Loucy (cell line): ENCODE measurements around the gene APPBP2.

Experiments used
- H2AFZ ChIP-seq: fragments of 200-600 bp; sonication (generic); 2 replicates; pipeline ENCODE4 v1.6.0; 2016; ENCODE audit warnings: antibody characterized with exemption, mild to moderate bottlenecking, low read length, moderate library complexity
- H3F3A ChIP-seq: fragments of 200-600 bp; 2 replicates; pipeline ENCODE4 v1.6.0; 2016; ENCODE audit warnings: antibody characterized with exemption, low read depth, mild to moderate bottlenecking
- H3K27me3 ChIP-seq: fragments of 200-600 bp; sonication (generic); 2 replicates; pipeline ENCODE4 v1.6.1; 2014; ENCODE audit warnings: low read length, mild to moderate bottlenecking; ENCODE audit not compliant: insufficient read depth, poor library complexity, severe bottlenecking
- H3K36me3 ChIP-seq: fragments of 200-600 bp; sonication (generic); 2 replicates; pipeline ENCODE4 v1.6.1; 2016; ENCODE audit warnings: low read length; ENCODE audit not compliant: insufficient read depth
- H3K4me1 ChIP-seq: fragments of 200-600 bp; sonication (generic); 2 replicates; pipeline ENCODE4 v1.5.1; 2014; ENCODE audit warnings: low read length, mild to moderate bottlenecking; ENCODE audit not compliant: insufficient read depth, poor library complexity, severe bottlenecking
- H3K4me2 ChIP-seq: fragments of 200-600 bp; sonication (generic); 2 replicates; pipeline ENCODE4 v1.6.0; 2014; ENCODE audit warnings: antibody characterized with exemption, low read length, low read depth, mild to moderate bottlenecking; ENCODE audit not compliant: poor library complexity, severe bottlenecking
- H3K4me3 ChIP-seq: fragments of 200-600 bp; sonication (generic); 2 replicates; pipeline ENCODE4 v1.5.1; 2014; ENCODE audit warnings: low read length, mild to moderate bottlenecking, mixed read lengths; ENCODE audit not compliant: poor library complexity, severe bottlenecking
- H3K79me2 ChIP-seq: fragments of 200-600 bp; sonication (generic); 2 replicates; pipeline ENCODE4 v1.6.1; 2014; ENCODE audit warnings: low read length; ENCODE audit not compliant: insufficient read depth
- H3K9ac ChIP-seq: fragments of 200-600 bp; sonication (generic); 2 replicates; pipeline ENCODE4 v1.6.0; 2014; ENCODE audit warnings: mild to moderate bottlenecking, low read depth, low read length, moderate library complexity; ENCODE audit not compliant: poor library complexity, severe bottlenecking
- H3K9me2 ChIP-seq: fragments of 200-600 bp; sonication (generic); replicated peaks from 2 replicates; pipeline ENCODE4 v1.6.1; 2016; ENCODE audit warnings: low read depth, low read length, mixed read lengths
- H3K9me3 ChIP-seq: fragments of 200-600 bp; sonication (generic); 2 replicates; pipeline ENCODE4 v1.6.1; 2014; ENCODE audit warnings: mild to moderate bottlenecking, antibody characterized with exemption, low read length, low read depth; ENCODE audit not compliant: insufficient read depth
- H4K20me1 ChIP-seq: fragments of 200-600 bp; sonication (generic); 2 replicates; pipeline ENCODE4 v1.6.0; 2014; ENCODE audit warnings: antibody characterized with exemption, low read length, mild to moderate bottlenecking; ENCODE audit not compliant: insufficient read depth, poor library complexity, severe bottlenecking
- CTCF ChIP-seq: fragments of 200-600 bp; sonication (generic); conservative IDR thresholded peaks from 2 replicates; pipeline ENCODE4 v1.5.1; 2014; ENCODE audit warnings: mild to moderate bottlenecking, antibody characterized with exemption, low read length
- EZH2phosphoT487 ChIP-seq: fragments of 200-600 bp; IDR thresholded peaks from 2 replicates; pipeline ENCODE4 v1.6.1; 2018; ENCODE audit warnings: antibody characterized with exemption, mild to moderate bottlenecking, moderate library complexity, borderline replicate concordance

The APPBP2 gene

GRCh38 chr17:60526726-60527125 lies 684 bp upstream of the APPBP2 start:
- H2AFZ ChIP-seq: peak overlapping the region; percentile 99
- no peak for TF ChIP-seq CTCF
- peak overlapping the region; percentile 95 for H3K9ac ChIP-seq
- peak overlapping the region; percentile 84 for H3K4me2 ChIP-seq
- no peaks in the 10 kb centered on the region for H3K9me2 ChIP-seq
- H3K9me3 ChIP-seq: no peaks in the 10 kb centered on the region
- peak overlapping the region; percentile 89 for H3K4me3 ChIP-seq
- H3K79me2 ChIP-seq: peaks cover 55% of the 10 kb centered on the region
- H4K20me1 ChIP-seq: peaks cover 37% of the 10 kb centered on the region
- H3K4me1 ChIP-seq: peaks cover 40% of the 10 kb centered on the region
- H3F3A ChIP-seq: no peaks in the 10 kb centered on the region
- H3K27me3 ChIP-seq: no peaks in the 10 kb centered on the region
- no peaks in the 10 kb centered on the region for H3K36me3 ChIP-seq

GRCh38 chr17:60525328-60525684 lies 736 bp downstream of the APPBP2 start:
- Histone ChIP-seq H3K9me2 (no peaks in the 10 kb centered on the region), H3K4me3 (peak overlapping the region; percentile 89), H3K27me3 (no peaks in the 10 kb centered on the region), H3K9ac (peak overlapping the region; percentile 95), H4K20me1 (peaks cover 50% of the 10 kb centered on the region), H3K9me3 (no peaks in the 10 kb centered on the region), H2AFZ (peak overlapping the region; percentile 99), H3K36me3 (no peaks in the 10 kb centered on the region), H3K79me2 (peaks cover 69% of the 10 kb centered on the region), H3F3A (no peaks in the 10 kb centered on the region), H3K4me1 (peaks cover 48% of the 10 kb centered on the region), H3K4me2 (peak overlapping the region; percentile 84)
- TF ChIP-seq EZH2phosphoT487: no peak
- no peak for TF ChIP-seq CTCF

GRCh38 chr17:60524463-60525327 lies 1.3 kb downstream of the APPBP2 start:
- Histone ChIP-seq H4K20me1 (peaks cover 52% of the 10 kb centered on the region), H2AFZ (no peak overlapping the region)
- no peak for TF ChIP-seq EZH2phosphoT487

More at GRCh38 chr17:60524463-60525327, 1.3 kb downstream of the APPBP2 start:
- peak overlapping the region; percentile 95 for H3K9ac ChIP-seq
- H3K9me3 ChIP-seq: no peaks in the 10 kb centered on the region
- H3F3A ChIP-seq: no peaks in the 10 kb centered on the region
- peak overlapping the region; percentile 89 for H3K4me3 ChIP-seq
- H3K27me3 ChIP-seq: no peaks in the 10 kb centered on the region
- peak overlapping the region; percentile 84 for H3K4me2 ChIP-seq
- H3K4me1 ChIP-seq: peaks cover 48% of the 10 kb centered on the region
- H3K36me3 ChIP-seq: no peaks in the 10 kb centered on the region
- H3K9me2 ChIP-seq: no peaks in the 10 kb centered on the region
- H3K79me2 ChIP-seq: peaks cover 76% of the 10 kb centered on the region
